GM12878 (cell line): Measurements from ENCODE around the gene EXO5.

Experiments used
- ATF3 ChIP-seq: IDR thresholded peaks from 2 replicates; pipeline ENCODE4 v1.6.1; 2011; ENCODE audit warnings: low read depth, mild to moderate bottlenecking, low read length, moderate library complexity, borderline replicate concordance; ENCODE audit errors: extremely low read depth
- CTCF ChIP-seq, 3 experiments: IDR thresholded peaks in 2 of 3; conservative IDR thresholded peaks in 1 of 3; 2 replicates each; pipeline ENCODE4 v1.5.1; 2011; ENCODE audit warnings: low read depth in 3 of 3, low read length in 3 of 3, mild to moderate bottlenecking in 3 of 3, control low read depth in 2 of 3, moderate library complexity in 2 of 3, inconsistent platforms in 1 of 3, mixed read lengths in 1 of 3; ENCODE audit not compliant: control insufficient read depth in 2 of 3, insufficient read depth in 1 of 3; ENCODE audit errors: extremely low read depth in 1 of 3
- EZH2 ChIP-seq: IDR thresholded peaks from 2 replicates; pipeline ENCODE4 v1.6.1; 2012; ENCODE audit warnings: low read depth, mild to moderate bottlenecking, control low read depth, inconsistent platforms, low read length, borderline replicate concordance; ENCODE audit not compliant: control insufficient read depth
- POLR2AphosphoS5 ChIP-seq: IDR thresholded peaks from 2 replicates; pipeline ENCODE4 v1.6.1; 2011; ENCODE audit warnings: mild to moderate bottlenecking, low read length, inconsistent platforms
- SPI1 ChIP-seq: IDR thresholded peaks from 2 replicates; pipeline ENCODE4 v1.6.1; 2011; ENCODE audit warnings: low read depth, mild to moderate bottlenecking, low read length, moderate library complexity, borderline replicate concordance; ENCODE audit not compliant: insufficient read depth
- ZNF384 ChIP-seq: IDR thresholded peaks from 2 replicates; pipeline ENCODE4 v1.6.1; 2012; ENCODE audit warnings: low read depth, mild to moderate bottlenecking, low read length, improper control_type of control experiment, borderline replicate concordance

GRCh38 chr1:40556121-40556520 is 47.6 kb downstream of the EXO5 start:
- TF ChIP-seq ZNF384, result no peak
- no peak for TF ChIP-seq EZH2
- TF ChIP-seq ATF3, result no peak
- no peak for TF ChIP-seq CTCF (IDR thresholded peaks at IDR 0.05 in 2 of 3, conservative IDR thresholded peaks at IDR 0.05 in 1 of 3; ENCODE audit: control insufficient read depth in 2 of 3, extremely low read depth in 1 of 3, insufficient read depth in 1 of 3, low read depth in 3 of 3, low read length in 3 of 3)
- no peak for TF ChIP-seq POLR2AphosphoS5
- TF ChIP-seq SPI1, result no peak
